ENCODE data around the gene OR10A6. TPM values are rescaled to one million over a fixed set of nuclear protein-coding genes. Genes with fewer than 3 reads are reported as not detected.

OR10A6 gene
- total and polyA plus RNA-seq, 10 of the 15 experiments (the other 5 are each of a cell fraction or from before 2014, with no cell fraction given) = not detected

- TF ChIP-seq REST (IDR thresholded peaks at IDR 0.05; ENCODE audit: low read depth, low read length) (no peak), ZBTB40 (IDR thresholded peaks at IDR 0.05; ENCODE audit: borderline replicate concordance) (no peak), POLR2AphosphoS5 (IDR thresholded peaks at IDR 0.05; ENCODE audit: low read length) (no peak), ZNF24 (IDR thresholded peaks at IDR 0.05) (no peak)
Measured at GRCh38 chr11:7918141-7918540, 12.9 kb downstream of the OR10A6 start (continued).

GRCh38 chr11:7911011-7911410, 20.1 kb downstream of the OR10A6 start:
- no peaks in the 10 kb centered on the region for H3K79me2 ChIP-seq (ENCODE audit: control insufficient read depth, insufficient read depth, low read length)
- ATAC-seq (no peak), DNase-seq (ENCODE audit: low read depth, low spot score) (no peak), FAIRE-seq (no peak)
- intact Hi-C loops (cut with micrococcal nuclease; ENCODE audit: unreplicated experiment) = no loop called here
- H3K4me2 ChIP-seq (ENCODE audit: control insufficient read depth, insufficient read depth) = no peak overlapping the region
- ChIA-PET SMC1A (ENCODE audit: uncharacterized antibody, unreplicated experiment) (no interaction called here), POLR2A (no interaction called here), RAD21 (ENCODE audit: unreplicated experiment) (interaction anchor here (1.2 kb wide), 1 partner anchor 76 kb away, joined by 8 read pairs; the partner anchor contains the start of gene EIF3F), CTCF (interaction anchor here (0.6 to 2.8 kb wide), 3 partner anchors 10 to 76 kb away, joined by 3 to 8 read pairs (median 8); partner anchors contain the start of gene EIF3F)
- H3K27me3 ChIP-seq (replicated peaks in 1 of 2; ENCODE audit: control insufficient read depth in 2 of 2, insufficient read depth in 2 of 2, low read length in 1 of 2) = peaks cover 0 to 2% of the 10 kb centered on the region in 2 experiments; a peak in 2 of 4 replicates
- no peaks in the 10 kb centered on the region for H3K9me3 ChIP-seq (replicated peaks; ENCODE audit: control insufficient read depth, insufficient read depth, low read length)
- no TSS peak for BruUV-seq (replicated peaks)
- H4K20me1 ChIP-seq (ENCODE audit: control insufficient read depth, insufficient read depth) = no peaks in the 10 kb centered on the region
- H3K9ac ChIP-seq (ENCODE audit: control insufficient read depth, insufficient read depth, low read length) = no peak overlapping the region
- no peaks in the 10 kb centered on the region for H3K4me1 ChIP-seq (ENCODE audit: control insufficient read depth, insufficient read depth, low read length)
- in situ Hi-C loops (cut with MboI) = no loop called here
- no peak overlapping the region for H2AFZ ChIP-seq (ENCODE audit: control insufficient read depth, low read depth, low read length)
- no peak overlapping the region for H3K4me3 ChIP-seq
- H3K36me3 ChIP-seq (ENCODE audit: control insufficient read depth in 2 of 2, insufficient read depth in 2 of 2, low read length in 1 of 2) = no peaks in the 10 kb centered on the region
- no peak overlapping the region for H3K27ac ChIP-seq (ENCODE audit: control insufficient read depth, insufficient read depth)
- TF ChIP-seq HDAC2 (IDR thresholded peaks at IDR 0.05) (no peak), SUZ12 (IDR thresholded peaks at IDR 0.05; ENCODE audit: unreplicated experiment) (no peak), CTCF (IDR thresholded peaks at IDR 0.05 in 2 of 3, conservative IDR thresholded peaks at IDR 0.05 in 1 of 3; ENCODE audit: control insufficient read depth in 2 of 3, extremely low read depth in 1 of 3, insufficient read depth in 1 of 3, low read depth in 3 of 3, low read length in 3 of 3) (no peak), DPF2 (IDR thresholded peaks at IDR 0.05) (no peak), SMAD5 (IDR thresholded peaks at IDR 0.05; ENCODE audit: low read depth) (no peak), ZNF622 (IDR thresholded peaks at IDR 0.05) (no peak), HSF1 (IDR thresholded peaks at IDR 0.05; ENCODE audit: low read depth, low read length) (no peak)

All from GM12878 (cell line).